ENCODE measurements around the gene CLSTN1.
"Not testable (repeated sequence)": the region's sequence is repeated elsewhere in the genome, so short reads cannot be mapped to it uniquely, and the experiment has no call there.

Gene CLSTN1

DNA sequence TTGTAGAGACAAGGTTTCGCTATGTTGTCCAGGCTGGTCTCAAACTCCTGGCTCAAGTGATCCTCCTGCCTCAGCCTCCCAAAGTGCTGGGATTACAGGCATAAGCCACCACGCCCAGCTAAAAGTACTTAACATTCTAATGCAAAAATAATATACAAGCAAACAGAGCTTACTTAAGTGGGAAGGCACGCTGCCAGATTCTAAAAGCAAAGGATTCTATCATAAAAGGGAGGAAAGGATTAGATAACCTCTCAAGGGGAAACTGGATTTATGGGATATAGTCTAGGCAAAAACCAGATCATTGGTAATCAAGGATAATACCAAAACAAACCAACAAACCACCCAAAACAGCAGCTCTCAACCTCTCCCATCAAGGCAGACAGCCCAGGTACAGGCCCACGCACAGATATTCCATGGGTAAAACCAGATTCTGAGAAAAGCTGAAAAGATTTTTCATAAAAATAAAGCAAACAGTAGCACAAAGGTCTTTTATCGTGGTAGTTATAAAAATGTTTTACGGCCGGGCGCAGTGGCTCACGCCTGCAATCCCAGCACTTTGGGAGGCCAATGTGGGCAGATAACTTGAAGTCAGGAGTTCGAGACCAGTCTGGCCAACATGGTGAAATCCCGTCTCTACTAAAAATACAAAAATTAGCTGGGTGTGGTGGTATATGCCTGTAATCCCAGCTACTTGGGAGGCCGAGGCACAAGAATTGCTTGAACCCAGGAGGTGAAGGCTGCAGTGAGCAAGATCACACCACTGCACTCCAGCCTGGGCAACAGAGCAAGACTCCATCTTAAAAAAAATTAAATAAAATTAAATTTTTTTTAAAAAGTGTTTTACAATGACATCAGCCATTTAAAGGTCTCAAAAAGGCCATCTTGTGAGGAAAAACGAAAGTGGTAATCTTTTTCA lies 20.5 kb downstream of the CLSTN1 start:
- H3K27ac ChIP-seq (ENCODE audit: insufficient read depth in 1 of 2, low read depth in 1 of 2, low read length in 2 of 2, poor library complexity in 1 of 2, severe bottlenecking in 2 of 2); H3K36me3 ChIP-seq (ENCODE audit: control insufficient read depth in 4 of 4, insufficient read depth in 4 of 4, low read length in 3 of 4); H3K27me3 ChIP-seq (replicated peaks in 2 of 5; ENCODE audit: control insufficient read depth in 4 of 5, insufficient read depth in 5 of 5, low read length in 4 of 5); H3K9me3 ChIP-seq (ENCODE audit: control extremely low read depth in 1 of 5, control insufficient read depth in 4 of 5, insufficient read depth in 2 of 5, low read depth in 1 of 5, low read length in 4 of 5); H3K4me3 ChIP-seq (ENCODE audit: control insufficient read depth in 1 of 7, extremely low read depth in 1 of 7, insufficient read depth in 4 of 7, low read depth in 2 of 7, low read length in 6 of 7); DNase-seq: not testable (repeated sequence)
- H3K4me1 ChIP-seq (ENCODE audit: control extremely low read depth in 1 of 4, control insufficient read depth in 4 of 4, insufficient read depth in 4 of 4, low read length in 3 of 4), result peaks cover 0 to 10% (median 5%) of the 10 kb centered on the region in 4 experiments
- ChIA-PET POLR2A (interaction anchor here (0.6 kb wide), 1 partner anchor 44 kb away, joined by 3 read pairs; no protein-coding TSS in a partner anchor), CTCF (interaction anchor here (1.1 to 5.2 kb wide), 3 partner anchors 13 to 18 kb away, joined by 3 to 22 read pairs (median 3); no protein-coding TSS in a partner anchor)
- 97% methylated on average over 7 of the region's 13 CpGs for WGBS (ENCODE audit: insufficient coverage)

DNA sequence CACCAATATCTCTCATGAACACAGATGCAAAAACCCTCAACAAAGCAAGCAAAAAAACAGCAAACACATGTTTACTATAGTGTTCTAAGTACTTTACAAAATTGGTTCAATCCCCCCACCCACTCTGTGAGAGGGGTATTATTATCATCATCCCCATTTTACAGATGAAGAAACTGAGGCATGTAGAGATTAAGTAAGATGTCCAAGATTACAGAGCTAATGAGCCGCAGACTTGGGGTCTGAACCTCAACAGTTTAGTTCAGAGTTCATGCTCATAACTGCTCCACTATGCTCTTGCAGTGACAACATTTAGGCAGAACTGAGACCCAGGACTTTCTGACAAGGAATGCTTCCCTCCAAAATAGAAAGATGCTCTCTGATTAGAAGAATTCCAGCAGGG lies 21.9 kb downstream of the CLSTN1 start:
- Histone ChIP-seq H3K4me1 (ENCODE audit: control extremely low read depth in 1 of 4, control insufficient read depth in 4 of 4, insufficient read depth in 4 of 4, low read length in 3 of 4) (peaks cover 0 to 9% (median 4%) of the 10 kb centered on the region in 4 experiments), H3K9me3 (ENCODE audit: control extremely low read depth in 1 of 5, control insufficient read depth in 4 of 5, insufficient read depth in 2 of 5, low read depth in 1 of 5, low read length in 4 of 5) (no peaks in the 10 kb centered on the region), H3K27me3 (replicated peaks in 2 of 5; ENCODE audit: control insufficient read depth in 4 of 5, insufficient read depth in 5 of 5, low read length in 4 of 5) (no peaks in the 10 kb centered on the region), H3K27ac (ENCODE audit: insufficient read depth in 1 of 2, low read depth in 1 of 2, low read length in 2 of 2, poor library complexity in 1 of 2, severe bottlenecking in 2 of 2) (no peak overlapping the region), H3K36me3 (ENCODE audit: control insufficient read depth in 4 of 4, insufficient read depth in 4 of 4, low read length in 3 of 4) (no peaks in the 10 kb centered on the region), H3K4me3 (ENCODE audit: control insufficient read depth in 1 of 7, extremely low read depth in 1 of 7, insufficient read depth in 4 of 7, low read depth in 2 of 7, low read length in 6 of 7) (no peak overlapping the region)
- POLR2A ChIA-PET, result no interaction called here
- 100% methylated on average over 1 of the region's 1 CpG for WGBS (ENCODE audit: insufficient coverage)
- CTCF ChIA-PET, result interaction anchor here (0.6 to 5.2 kb wide), 4 partner anchors 12 to 61 kb away, joined by 3 to 22 read pairs (median 3); no protein-coding TSS in a partner anchor
- no peak for DNase-seq

DNA sequence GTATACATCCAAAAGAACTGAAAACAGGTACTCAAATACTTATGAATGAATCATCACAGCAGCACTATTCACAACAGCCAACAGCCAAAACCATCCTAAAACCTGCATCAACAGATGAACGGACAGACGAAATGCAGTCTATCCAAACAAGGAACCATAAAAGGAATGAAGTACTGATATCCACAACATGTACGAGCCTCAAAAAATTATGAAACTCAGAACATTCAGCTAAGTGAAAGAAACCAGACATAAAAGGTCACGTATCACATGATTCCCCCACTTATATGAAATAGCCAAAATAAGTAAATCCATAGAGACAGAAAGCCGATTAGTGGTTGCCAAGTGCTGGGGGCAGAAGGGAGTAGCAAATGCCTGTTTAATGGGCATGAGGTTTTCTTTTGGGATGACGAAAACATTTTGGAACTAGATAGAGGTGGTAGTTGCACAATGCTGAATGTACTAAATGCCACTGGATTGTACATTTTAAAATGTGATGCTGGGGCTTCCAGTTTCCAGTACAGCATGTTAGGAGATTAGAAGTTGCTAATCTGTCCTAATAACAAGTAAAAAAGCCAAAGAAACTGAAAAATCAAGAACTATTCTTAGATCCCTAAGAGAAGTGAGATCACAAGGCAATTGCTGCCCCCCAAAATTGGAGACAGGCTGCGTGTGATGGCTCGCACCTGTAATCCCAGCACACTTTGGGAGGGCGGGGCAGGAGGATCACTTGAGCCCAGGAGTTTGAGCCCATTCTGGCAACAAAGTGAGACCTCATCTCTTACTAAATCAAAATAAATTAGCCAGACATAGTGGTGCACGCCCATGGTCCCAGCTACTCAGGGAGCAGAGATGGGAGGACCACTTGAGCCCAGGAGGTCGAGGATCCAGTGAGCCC lies 25.3 kb downstream of the CLSTN1 start:
- Histone ChIP-seq H3K27me3 (replicated peaks in 2 of 5; ENCODE audit: control insufficient read depth in 4 of 5, insufficient read depth in 5 of 5, low read length in 4 of 5) (no peaks in the 10 kb centered on the region), H3K27ac (ENCODE audit: insufficient read depth in 1 of 2, low read depth in 1 of 2, low read length in 2 of 2, poor library complexity in 1 of 2, severe bottlenecking in 2 of 2) (no peak overlapping the region), H3K4me1 (ENCODE audit: control extremely low read depth in 1 of 4, control insufficient read depth in 4 of 4, insufficient read depth in 4 of 4, low read length in 3 of 4) (peaks cover 0 to 9% (median 5%) of the 10 kb centered on the region in 4 experiments), H3K9me3 (ENCODE audit: control extremely low read depth in 1 of 5, control insufficient read depth in 4 of 5, insufficient read depth in 2 of 5, low read depth in 1 of 5, low read length in 4 of 5) (no peaks in the 10 kb centered on the region), H3K36me3 (ENCODE audit: control insufficient read depth in 4 of 4, insufficient read depth in 4 of 4, low read length in 3 of 4) (no peaks in the 10 kb centered on the region), H3K4me3 (ENCODE audit: control insufficient read depth in 1 of 7, extremely low read depth in 1 of 7, insufficient read depth in 4 of 7, low read depth in 2 of 7, low read length in 6 of 7) (no peak overlapping the region)
- POLR2A ChIA-PET, result no interaction called here
- WGBS (ENCODE audit: insufficient coverage), result 100% methylated on average over 7 of the region's 11 CpGs
- CTCF ChIA-PET, result interaction anchor here (0.9 to 1.4 kb wide), 3 partner anchors 11 to 71 kb away, joined by 4 to 5 read pairs (median 4); no protein-coding TSS in a partner anchor
- DNase-seq, result no peak

DNA sequence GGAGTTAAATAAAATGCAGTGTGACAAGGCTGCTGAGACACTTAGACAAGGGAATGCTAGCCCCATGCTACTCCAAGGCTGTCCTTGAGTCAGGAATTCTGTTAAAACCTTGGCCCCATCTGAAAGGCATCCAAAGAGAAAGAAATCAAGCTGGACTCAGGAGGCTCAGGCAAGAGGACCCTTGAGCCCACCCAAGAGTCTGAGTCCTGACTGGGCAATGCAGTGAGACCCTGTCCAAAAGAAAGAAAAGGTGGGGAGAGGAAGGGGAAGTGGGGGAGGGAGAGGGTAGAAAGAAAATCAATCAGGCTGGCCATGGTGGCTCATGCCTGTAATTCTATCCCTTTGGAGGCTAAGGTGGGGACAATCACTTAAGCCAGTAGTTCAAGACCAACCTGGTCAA lies 26.7 kb downstream of the CLSTN1 start:
- CTCF ChIA-PET, result interaction anchor here (0.8 to 1.2 kb wide), 4 partner anchors 10 to 223 kb away, joined by 3 to 5 read pairs (median 4); no protein-coding TSS in a partner anchor
- no peak for DNase-seq
- Histone ChIP-seq H3K4me3 (ENCODE audit: control insufficient read depth in 1 of 7, extremely low read depth in 1 of 7, insufficient read depth in 4 of 7, low read depth in 2 of 7, low read length in 6 of 7) (no peak overlapping the region), H3K27me3 (replicated peaks in 2 of 5; ENCODE audit: control insufficient read depth in 4 of 5, insufficient read depth in 5 of 5, low read length in 4 of 5) (no peaks in the 10 kb centered on the region), H3K9me3 (ENCODE audit: control extremely low read depth in 1 of 5, control insufficient read depth in 4 of 5, insufficient read depth in 2 of 5, low read depth in 1 of 5, low read length in 4 of 5) (no peaks in the 10 kb centered on the region), H3K4me1 (ENCODE audit: control extremely low read depth in 1 of 4, control insufficient read depth in 4 of 4, insufficient read depth in 4 of 4, low read length in 3 of 4) (peaks cover 0 to 11% (median 6%) of the 10 kb centered on the region in 4 experiments), H3K27ac (ENCODE audit: insufficient read depth in 1 of 2, low read depth in 1 of 2, low read length in 2 of 2, poor library complexity in 1 of 2, severe bottlenecking in 2 of 2) (no peak overlapping the region), H3K36me3 (ENCODE audit: control insufficient read depth in 4 of 4, insufficient read depth in 4 of 4, low read length in 3 of 4) (no peaks in the 10 kb centered on the region)
- POLR2A ChIA-PET, result no interaction called here

DNA sequence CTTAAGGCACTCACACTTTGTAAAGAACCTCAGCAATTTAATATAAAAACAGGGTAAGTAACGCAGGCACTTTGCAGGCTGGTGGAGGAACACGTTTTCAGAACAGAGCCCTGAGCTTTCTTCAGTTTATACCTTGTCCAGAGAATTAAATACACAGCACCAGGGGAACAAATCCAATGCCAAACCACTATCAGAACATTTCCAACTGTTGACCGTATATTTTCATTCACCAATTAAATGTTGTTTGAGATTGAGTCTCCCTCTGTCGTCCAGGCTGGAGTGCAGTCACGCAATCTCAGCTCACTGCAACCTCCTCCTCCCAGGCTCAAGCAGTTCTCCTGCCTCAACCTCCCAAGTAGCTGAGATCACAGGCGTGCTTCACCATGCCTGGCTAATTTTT lies 29.7 kb downstream of the CLSTN1 start:
- Histone ChIP-seq H3K36me3 (ENCODE audit: control insufficient read depth in 4 of 4, insufficient read depth in 4 of 4, low read length in 3 of 4) (no peaks in the 10 kb centered on the region), H3K4me3 (ENCODE audit: control insufficient read depth in 1 of 7, extremely low read depth in 1 of 7, insufficient read depth in 4 of 7, low read depth in 2 of 7, low read length in 6 of 7) (no peak overlapping the region), H3K27ac (ENCODE audit: insufficient read depth in 1 of 2, low read depth in 1 of 2, low read length in 2 of 2, poor library complexity in 1 of 2, severe bottlenecking in 2 of 2) (no peak overlapping the region), H3K27me3 (replicated peaks in 2 of 5; ENCODE audit: control insufficient read depth in 4 of 5, insufficient read depth in 5 of 5, low read length in 4 of 5) (no peaks in the 10 kb centered on the region), H3K4me1 (ENCODE audit: control extremely low read depth in 1 of 4, control insufficient read depth in 4 of 4, insufficient read depth in 4 of 4, low read length in 3 of 4) (peaks cover 0 to 5% (median 2%) of the 10 kb centered on the region in 4 experiments), H3K9me3 (ENCODE audit: control extremely low read depth in 1 of 5, control insufficient read depth in 4 of 5, insufficient read depth in 2 of 5, low read depth in 1 of 5, low read length in 4 of 5) (no peaks in the 10 kb centered on the region)
- POLR2A ChIA-PET, result no interaction called here
- WGBS (ENCODE audit: insufficient coverage), result 92% methylated on average over 5 of the region's 6 CpGs
- DNase-seq, result no peak
- CTCF ChIA-PET, result interaction anchor here (1.5 to 2.9 kb wide), 5 partner anchors 11 to 80 kb away, joined by 3 to 14 read pairs (median 5); no protein-coding TSS in a partner anchor

DNA sequence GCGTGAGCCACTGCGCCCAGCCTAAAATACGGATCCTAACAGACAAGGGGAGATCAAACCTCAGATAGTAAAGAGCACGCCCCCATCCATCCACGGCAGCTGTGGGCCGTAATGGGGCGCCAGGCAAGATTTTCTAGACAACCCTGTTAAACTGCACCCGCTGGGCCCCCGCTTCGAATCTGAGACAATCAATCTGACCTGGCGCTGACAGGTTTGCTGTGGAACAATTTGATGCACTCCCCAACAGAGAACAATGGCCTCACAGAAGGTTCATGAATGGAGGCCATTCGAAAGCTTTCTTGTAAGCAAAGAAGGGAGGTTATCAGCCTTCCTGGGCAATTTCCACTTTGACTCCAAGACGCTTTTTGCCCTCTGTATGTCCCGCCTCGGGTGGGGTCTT lies 30.5 kb downstream of the CLSTN1 start:
- Histone ChIP-seq H3K4me1 (ENCODE audit: control extremely low read depth in 1 of 4, control insufficient read depth in 4 of 4, insufficient read depth in 4 of 4, low read length in 3 of 4) (peaks cover 0 to 4% (median 2%) of the 10 kb centered on the region in 4 experiments), H3K4me3 (ENCODE audit: control insufficient read depth in 1 of 7, extremely low read depth in 1 of 7, insufficient read depth in 4 of 7, low read depth in 2 of 7, low read length in 6 of 7) (no peak overlapping the region), H3K27me3 (replicated peaks in 2 of 5; ENCODE audit: control insufficient read depth in 4 of 5, insufficient read depth in 5 of 5, low read length in 4 of 5) (no peaks in the 10 kb centered on the region), H3K9me3 (ENCODE audit: control extremely low read depth in 1 of 5, control insufficient read depth in 4 of 5, insufficient read depth in 2 of 5, low read depth in 1 of 5, low read length in 4 of 5) (no peaks in the 10 kb centered on the region), H3K36me3 (ENCODE audit: control insufficient read depth in 4 of 4, insufficient read depth in 4 of 4, low read length in 3 of 4) (no peaks in the 10 kb centered on the region), H3K27ac (ENCODE audit: insufficient read depth in 1 of 2, low read depth in 1 of 2, low read length in 2 of 2, poor library complexity in 1 of 2, severe bottlenecking in 2 of 2) (no peak overlapping the region)
- POLR2A ChIA-PET, result no interaction called here
- DNase-seq, result no peak
- WGBS (ENCODE audit: insufficient coverage), result 88% methylated on average over 15 of the region's 15 CpGs
- CTCF ChIA-PET, result interaction anchor here (0.9 to 2.9 kb wide), 11 partner anchors 9 to 98 kb away, joined by 3 to 14 read pairs (median 5); no protein-coding TSS in a partner anchor

Measured in common myeloid progenitor, CD34-positive (primary cell).